Sigmoid colon (tissue), 7 donors: ENCODE results near the gene RPTOR. TPM values are rescaled to one million over a fixed set of nuclear protein-coding genes. Genes with fewer than 3 reads are reported as not detected.
A peak's percentile ranks its signal among the peaks of the same experiment; 100 is the strongest.

ENCODE experiments used
- DNase-seq: peaks from one replicate; pipeline ENCODE4 v3.0.0-alpha.2; 2019
- H3K27ac ChIP-seq, 4 donors: fragments of 200-600 bp; sonication (generic); one replicate each; pipeline ENCODE4 v1.5.1; 2016 to 2019; ENCODE audit warnings: mild to moderate bottlenecking in 1 of 4
- H3K27me3 ChIP-seq, 3 donors: fragments of 200-600 bp; sonication (generic); one replicate each; pipeline ENCODE4 v1.5.1; 2019; ENCODE audit warnings: mild to moderate bottlenecking in 1 of 3
- H3K36me3 ChIP-seq, 4 donors: fragments of 200-600 bp; sonication (generic); one replicate each; pipeline ENCODE4 v1.5.1; 2016 to 2019
- H3K4me1 ChIP-seq, 4 donors: fragments of 200-600 bp; sonication (generic); one replicate each; pipeline ENCODE4 v1.5.1; 2017 to 2019
- H3K4me3 ChIP-seq, 4 donors: fragments of 200-600 bp; sonication (generic); one replicate each; pipeline ENCODE4 v1.5.1; 2017 to 2019; ENCODE audit warnings: mild to moderate bottlenecking in 2 of 4, moderate library complexity in 1 of 4
- H3K9me3 ChIP-seq, 4 donors: fragments of 200-600 bp in 3 of 4; sonication (generic) in 3 of 4; one replicate each; pipeline versions ENCODE4 v1.5.1 to v1.6.1; 2013 to 2019
- EP300 ChIP-seq, 4 donors: sonication (generic); formaldehyde crosslinking; IDR thresholded peaks; one replicate each; pipeline ENCODE4 v1.6.1; 2017; ENCODE audit warnings: antibody characterized with exemption in 4 of 4
- POLR2A ChIP-seq, 2 donors: fragments of 450-650 bp; IDR thresholded peaks; one replicate each; pipeline ENCODE4 v1.6.1; 2016; ENCODE audit warnings: antibody characterized with exemption in 2 of 2, mild to moderate bottlenecking in 2 of 2, moderate library complexity in 2 of 2
- POLR2AphosphoS5 ChIP-seq, 4 donors: sonication (generic); formaldehyde crosslinking; IDR thresholded peaks; one replicate each; pipeline ENCODE4 v1.6.1; 2017; ENCODE audit warnings: antibody characterized with exemption in 4 of 4
- WGBS, 2 donors: extraction: QIAGEN DNeasy Blood & Tissue Kit; methylation state at CpG; one replicate each; pipeline ENCODE4 v1.1.7; 2013; 5-methylcytosine and 5-hydroxymethylcytosine counted together
- intact Hi-C: fragments of 100-400 bp; cut with DNase I; formaldehyde crosslinking; loops from one replicate; pipeline ENCODE4 v1.15.1; 2023
- polyA plus RNA-seq, 3 donors: library from polyadenylated mRNA; stranded (reverse); fragments of 200-250 nt; gene quantifications; one replicate each; pipeline ENCODE4 v1.2.3, GENCODE V29; 2013
- total RNA-seq, 4 donors: library from RNA; depleted of rRNA; stranded (reverse); fragments of >200 nt; gene quantifications; one replicate each; pipeline ENCODE4 v1.1.0, GENCODE V29; 2016
- TF ChIP-seq, protein P1 (sequence below), 4 experiments: fragments of 450-650 bp in 3 of 4; fragments of 200-600 bp in 1 of 4; IDR thresholded peaks; one replicate each; pipeline ENCODE4 v1.5.1; 2016 to 2019; ENCODE audit warnings: antibody characterized with exemption in 4 of 4, mild to moderate bottlenecking in 3 of 4, moderate library complexity in 2 of 4
- donor health status: healthy with polysubstance abuse.
- donor health status: Bipolar disorder and iron deficiency.
- donor health status: healthy.

Gene RPTOR
- total and polyA plus RNA-seq, 7 donors, result 3.7 to 68.7 (median 22.9) TPM

DNA sequence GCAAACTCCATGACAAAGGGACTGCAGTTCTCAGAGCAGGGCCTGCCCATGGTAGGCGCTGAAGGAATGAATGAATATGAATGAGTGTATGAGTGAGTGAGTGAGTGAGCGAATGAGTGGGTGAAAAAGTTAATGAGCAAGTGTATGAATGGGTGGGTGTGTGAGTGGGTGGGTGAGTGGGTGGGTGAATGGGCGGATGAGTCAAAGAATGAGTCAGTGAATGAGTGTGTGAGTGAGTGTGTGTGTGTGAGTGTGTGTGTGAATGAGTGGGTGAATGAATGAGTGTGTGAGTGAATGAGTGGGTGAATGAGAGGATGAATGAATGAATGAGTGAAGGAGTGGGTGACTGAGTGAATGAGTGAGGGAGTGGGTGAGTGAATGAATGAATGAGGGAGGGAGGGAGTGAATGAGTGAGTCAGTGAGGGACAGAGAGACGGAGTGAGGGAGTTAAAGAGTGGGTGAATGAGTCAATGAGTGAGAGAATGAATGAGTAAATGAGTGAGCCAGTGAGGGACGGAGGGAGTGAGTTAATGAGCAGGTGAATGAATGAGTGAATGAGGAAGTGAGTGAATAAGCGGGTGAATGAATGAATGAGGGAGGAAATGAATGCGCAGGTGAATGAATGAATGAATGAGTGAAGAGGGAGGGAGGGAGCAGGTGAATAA is 435.9 kb downstream of the RPTOR start:
- Histone ChIP-seq H3K4me1 (peaks cover 4 to 33% (median 28%) of the 10 kb centered on the region in 4 donors), H3K36me3 (no peaks in the 10 kb centered on the region), H3K27me3 (no peaks in the 10 kb centered on the region), H3K27ac (peak overlapping the region in 1 of 4 donors; percentile 37), H3K9me3 (no peaks in the 10 kb centered on the region), H3K4me3 (peak overlapping the region in 3 of 4 donors; percentile 18 to 45 (median 45))
- TF ChIP-seq, protein P1, sequence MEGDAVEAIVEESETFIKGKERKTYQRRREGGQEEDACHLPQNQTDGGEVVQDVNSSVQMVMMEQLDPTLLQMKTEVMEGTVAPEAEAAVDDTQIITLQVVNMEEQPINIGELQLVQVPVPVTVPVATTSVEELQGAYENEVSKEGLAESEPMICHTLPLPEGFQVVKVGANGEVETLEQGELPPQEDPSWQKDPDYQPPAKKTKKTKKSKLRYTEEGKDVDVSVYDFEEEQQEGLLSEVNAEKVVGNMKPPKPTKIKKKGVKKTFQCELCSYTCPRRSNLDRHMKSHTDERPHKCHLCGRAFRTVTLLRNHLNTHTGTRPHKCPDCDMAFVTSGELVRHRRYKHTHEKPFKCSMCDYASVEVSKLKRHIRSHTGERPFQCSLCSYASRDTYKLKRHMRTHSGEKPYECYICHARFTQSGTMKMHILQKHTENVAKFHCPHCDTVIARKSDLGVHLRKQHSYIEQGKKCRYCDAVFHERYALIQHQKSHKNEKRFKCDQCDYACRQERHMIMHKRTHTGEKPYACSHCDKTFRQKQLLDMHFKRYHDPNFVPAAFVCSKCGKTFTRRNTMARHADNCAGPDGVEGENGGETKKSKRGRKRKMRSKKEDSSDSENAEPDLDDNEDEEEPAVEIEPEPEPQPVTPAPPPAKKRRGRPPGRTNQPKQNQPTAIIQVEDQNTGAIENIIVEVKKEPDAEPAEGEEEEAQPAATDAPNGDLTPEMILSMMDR (IDR thresholded peaks at IDR 0.05), result no peak
- TF ChIP-seq EP300 (IDR thresholded peaks at IDR 0.05) (no peak), POLR2A (IDR thresholded peaks at IDR 0.05) (no peak), POLR2AphosphoS5 (IDR thresholded peaks at IDR 0.05) (no peak)
- intact Hi-C loops, result loop anchor here (1.0 to 2.0 kb wide), 2 partner anchors 114 to 553 kb away; no protein-coding TSS in a partner anchor
- DNase-seq, result no peak
- 41 to 53% methylated on average over 7 of the region's 7 CpGs for WGBS, 2 donors

DNA sequence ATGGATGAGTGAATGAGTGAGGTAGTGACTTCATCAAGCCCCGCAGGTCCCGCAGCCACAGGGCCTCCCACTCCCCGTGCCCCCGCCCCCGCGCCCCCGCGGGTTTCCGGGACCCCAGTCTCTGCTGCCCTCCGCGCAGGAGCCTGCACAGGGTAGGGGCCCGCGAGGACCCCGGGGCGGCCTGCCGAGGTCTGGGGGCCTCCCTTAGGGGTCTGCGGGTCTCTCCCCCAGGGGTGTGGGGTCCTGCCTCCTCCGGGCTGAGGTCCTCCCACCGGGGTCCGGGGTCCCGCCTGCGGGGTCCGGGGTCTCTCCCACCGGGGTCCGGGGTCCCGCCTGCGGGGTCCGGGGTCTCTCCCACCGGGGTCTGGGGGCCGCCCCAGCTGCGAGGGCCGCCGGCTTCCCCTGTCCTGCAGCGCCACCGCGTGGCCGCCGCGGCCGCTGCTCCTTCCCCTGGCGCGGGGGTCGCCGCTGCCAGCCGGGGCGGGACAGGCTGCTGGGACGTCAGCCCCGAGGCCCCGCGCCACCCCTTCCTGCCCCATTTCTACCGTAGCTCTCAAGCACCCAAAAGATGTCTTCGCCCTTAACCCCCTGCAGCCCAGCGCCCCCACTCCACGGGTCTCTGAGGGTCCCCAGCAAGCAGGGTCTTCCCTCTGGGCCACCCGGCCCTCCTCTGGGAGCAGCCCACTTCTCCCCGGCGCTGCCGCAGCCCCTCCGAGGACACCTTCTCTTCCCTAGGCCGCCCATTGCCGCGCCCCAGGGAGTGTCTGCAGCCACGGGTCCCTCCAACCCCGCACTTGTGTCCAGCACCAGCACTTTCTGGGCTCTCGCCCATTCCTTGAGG is 436.6 kb downstream of the RPTOR start:
- no peak for DNase-seq
- peaks cover 4 to 33% (median 28%) of the 10 kb centered on the region in 4 donors for H3K4me1 ChIP-seq
- intact Hi-C loops, result loop anchor here (1.0 to 2.0 kb wide), 2 partner anchors 114 to 554 kb away; no protein-coding TSS in a partner anchor
- peak overlapping the region in 3 of 4 donors; percentile 18 to 45 (median 45) for H3K4me3 ChIP-seq
- peak overlapping the region in 3 of 4 donors; percentile 4 to 43 (median 37) for H3K27ac ChIP-seq
- TF ChIP-seq EP300 (IDR thresholded peaks at IDR 0.05) (no peak), POLR2A (IDR thresholded peaks at IDR 0.05) (no peak), POLR2AphosphoS5 (IDR thresholded peaks at IDR 0.05) (no peak)
- TF ChIP-seq, protein P1 (IDR thresholded peaks at IDR 0.05), result peak; percentile 12 to 96 (median 64)
- H3K27me3 ChIP-seq, result no peaks in the 10 kb centered on the region
- H3K36me3 ChIP-seq, result no peaks in the 10 kb centered on the region
- no peaks in the 10 kb centered on the region for H3K9me3 ChIP-seq
- WGBS, 2 donors, result 5 to 7% methylated on average over 65 of the region's 65 CpGs

- Histone ChIP-seq H3K36me3 (no peaks in the 10 kb centered on the region), H3K4me3 (no peak overlapping the region), H3K9me3 (no peaks in the 10 kb centered on the region), H3K27ac (peak overlapping the region in 2 of 4 donors; percentile 4 to 83), H3K27me3 (no peaks in the 10 kb centered on the region), H3K4me1 (peaks cover 4 to 37% (median 33%) of the 10 kb centered on the region in 4 donors)
- WGBS, 2 donors, result 50 to 71% methylated on average over 17 of the region's 17 CpGs
- TF ChIP-seq POLR2A (IDR thresholded peaks at IDR 0.05) (no peak), POLR2AphosphoS5 (IDR thresholded peaks at IDR 0.05) (no peak), EP300 (IDR thresholded peaks at IDR 0.05) (no peak)
- TF ChIP-seq, protein P1 (IDR thresholded peaks at IDR 0.05), result no peak
- no peak for DNase-seq
- intact Hi-C loops, result loop anchor here (1.0 to 2.0 kb wide), 2 partner anchors 115 to 555 kb away; no protein-coding TSS in a partner anchor
Measured at GRCh38 chr17:80981929-80982425, 437.3 kb downstream of the RPTOR start.

DNA sequence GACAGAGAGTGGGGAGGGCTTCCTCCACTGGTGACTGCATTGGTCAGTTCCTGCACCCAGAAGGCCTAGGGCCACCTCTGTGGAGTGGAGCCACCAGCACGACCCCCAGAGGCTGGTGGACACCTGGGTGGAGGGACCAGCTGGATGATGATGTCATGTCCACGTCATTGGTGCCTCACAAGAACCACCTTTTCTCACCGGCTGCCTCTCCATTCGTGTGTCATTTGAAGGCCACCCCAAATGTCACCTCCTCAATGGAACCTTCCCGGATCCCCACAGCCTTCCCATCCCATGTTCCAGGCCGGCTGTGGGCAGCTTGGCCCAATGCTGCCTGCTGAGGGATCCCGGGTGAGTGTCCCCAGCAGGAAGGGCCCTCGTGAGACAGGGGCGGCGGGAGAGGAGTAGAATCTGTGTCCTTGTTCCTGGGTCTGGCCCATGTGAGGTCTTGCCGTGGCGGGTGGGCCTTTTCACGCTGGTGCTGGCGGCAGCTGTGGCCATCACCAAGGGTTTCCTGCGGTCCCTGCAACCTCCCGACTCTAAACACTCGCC is 437.9 kb downstream of the RPTOR start:
- intact Hi-C loops, result no loop called here
- DNase-seq, result no peak
- Histone ChIP-seq H3K9me3 (no peaks in the 10 kb centered on the region), H3K27me3 (no peaks in the 10 kb centered on the region), H3K4me3 (no peak overlapping the region), H3K27ac (peak overlapping the region in 2 of 4 donors; percentile 79 to 83), H3K4me1 (peaks cover 4 to 42% (median 38%) of the 10 kb centered on the region in 4 donors), H3K36me3 (no peaks in the 10 kb centered on the region)
- TF ChIP-seq, protein P1 (IDR thresholded peaks at IDR 0.05), result no peak
- TF ChIP-seq POLR2AphosphoS5 (IDR thresholded peaks at IDR 0.05), result no peak
- TF ChIP-seq EP300 (IDR thresholded peaks at IDR 0.05), result no peak
- TF ChIP-seq POLR2A (IDR thresholded peaks at IDR 0.05), result no peak
- WGBS, 2 donors, result 79 to 85% methylated on average over 17 of the region's 17 CpGs
